ENCODE results near the gene ADA.

DNA sequence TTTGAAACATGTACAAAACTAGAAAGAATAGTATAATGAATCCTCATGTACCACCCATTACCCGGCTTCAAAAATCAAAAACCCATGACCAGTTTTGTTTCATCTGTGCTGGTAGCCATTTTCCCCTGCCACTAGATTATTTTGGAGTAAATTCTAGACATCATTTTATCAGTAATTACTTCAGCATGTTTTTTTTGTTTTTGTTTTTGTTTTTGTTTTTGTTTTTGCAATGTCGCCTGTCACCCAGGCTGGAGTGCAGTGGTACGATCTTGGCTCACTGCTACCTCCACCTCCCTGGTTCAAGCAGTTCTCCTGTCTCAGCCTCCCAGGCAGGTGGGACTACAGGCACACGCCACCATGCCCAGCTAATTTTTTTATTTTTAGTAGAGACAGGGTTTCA, 77.1 kb downstream of the ADA start:
- TF ChIP-seq EZH2 (optimal IDR thresholded peaks at IDR 0.05; ENCODE audit: low read depth, low read length) (no peak), CTCF (IDR thresholded peaks at IDR 0.05; ENCODE audit: low read length) (no peak), EZH2phosphoT487 (IDR thresholded peaks at IDR 0.05; ENCODE audit: low read length) (no peak)
